H9 (cell line): ENCODE data around the gene CA11. TPM values are rescaled to one million over a fixed set of nuclear protein-coding genes. Genes with fewer than 3 reads are reported as not detected.

Experiments
- DNase-seq: peaks from one replicate; pipeline ENCODE4 v3.0.0-alpha.2; 2017
- H2AFZ ChIP-seq: one replicate; pipeline ENCODE4 v1.6.1; 2013; ENCODE audit warnings: mild to moderate bottlenecking, low read length, control low read depth, moderate library complexity
- H2AK5ac ChIP-seq: 2 replicates; pipeline ENCODE4 v1.6.1; 2013; ENCODE audit warnings: low read length, control low read depth, mixed read lengths; ENCODE audit not compliant: insufficient read length
- H2BK120ac ChIP-seq: one replicate; pipeline ENCODE4 v1.6.1; 2013; ENCODE audit warnings: low read depth, mild to moderate bottlenecking, low read length, control low read depth, inconsistent platforms; ENCODE audit not compliant: poor library complexity, severe bottlenecking
- H2BK12ac ChIP-seq: 2 replicates; pipeline ENCODE4 v1.6.1; 2013; ENCODE audit warnings: low read length, control low read depth, mixed read lengths, low read depth; ENCODE audit not compliant: insufficient read length
- H2BK15ac ChIP-seq: 2 replicates; pipeline ENCODE4 v1.6.1; 2013; ENCODE audit warnings: low read depth, low read length, control low read depth
- H2BK20ac ChIP-seq: one replicate; pipeline ENCODE4 v1.6.1; 2013; ENCODE audit warnings: low read depth, mild to moderate bottlenecking, low read length, control low read depth, inconsistent platforms; ENCODE audit not compliant: poor library complexity, severe bottlenecking
- H2BK5ac ChIP-seq: 2 replicates; pipeline ENCODE4 v1.6.1; 2013; ENCODE audit warnings: low read length, control low read depth, mixed read lengths; ENCODE audit not compliant: insufficient read length
- H3K14ac ChIP-seq: 2 replicates; pipeline ENCODE4 v1.6.1; 2013; ENCODE audit warnings: low read length, control low read depth; ENCODE audit not compliant: insufficient read depth
- H3K18ac ChIP-seq: 2 replicates; pipeline ENCODE4 v1.6.1; 2013; ENCODE audit warnings: low read depth, mild to moderate bottlenecking, mixed read lengths, low read length, control low read depth; ENCODE audit not compliant: insufficient read length
- H3K23ac ChIP-seq: 2 replicates; pipeline ENCODE4 v1.6.1; 2013; ENCODE audit warnings: low read length, control low read depth, mixed read lengths, low read depth; ENCODE audit not compliant: insufficient read length
- H3K23me2 ChIP-seq: 2 replicates; pipeline ENCODE4 v1.6.1; 2013; ENCODE audit warnings: low read depth, mild to moderate bottlenecking, mixed read lengths, low read length, control low read depth; ENCODE audit not compliant: insufficient read length, poor library complexity, severe bottlenecking
- H3K27ac ChIP-seq: 2 replicates; pipeline ENCODE4 v1.5.1; 2013; ENCODE audit warnings: low read length, control low read depth, mixed read lengths, low read depth; ENCODE audit not compliant: insufficient read length
- H3K27me3 ChIP-seq: 2 replicates; pipeline ENCODE4 v1.6.1; 2013; ENCODE audit warnings: low read length, control low read depth, inconsistent platforms; ENCODE audit not compliant: insufficient read depth
- H3K4ac ChIP-seq: 2 replicates; pipeline ENCODE4 v1.6.1; 2013; ENCODE audit warnings: low read depth, mild to moderate bottlenecking, control low read depth, inconsistent platforms, low read length, moderate library complexity
- H3K4me1 ChIP-seq: 2 replicates; pipeline ENCODE4 v1.6.1; 2013; ENCODE audit warnings: low read length, control low read depth, inconsistent platforms; ENCODE audit not compliant: insufficient read depth
- H3K4me2 ChIP-seq: 2 replicates; pipeline ENCODE4 v1.6.1; 2013; ENCODE audit warnings: low read length, control low read depth, mixed read lengths; ENCODE audit not compliant: insufficient read length, insufficient read depth
- H3K56ac ChIP-seq: 2 replicates; pipeline ENCODE4 v1.6.1; 2013; ENCODE audit warnings: low read depth, mild to moderate bottlenecking, mixed read lengths, low read length, control low read depth; ENCODE audit not compliant: insufficient read length
- H3K79me1 ChIP-seq: 2 replicates; pipeline ENCODE4 v1.6.1; 2013; ENCODE audit warnings: low read depth, mild to moderate bottlenecking, moderate library complexity, low read length, control low read depth, inconsistent platforms; ENCODE audit not compliant: insufficient read depth, poor library complexity, severe bottlenecking
- H3K79me2 ChIP-seq: 2 replicates; pipeline ENCODE4 v1.6.1; 2013; ENCODE audit warnings: low read length, control low read depth, inconsistent platforms; ENCODE audit not compliant: insufficient read depth
- H3K9ac ChIP-seq: 2 replicates; pipeline ENCODE4 v1.6.1; 2013; ENCODE audit warnings: low read length, control low read depth, mixed read lengths; ENCODE audit not compliant: insufficient read length; ENCODE audit errors: extremely low read depth
- H3K9me3 ChIP-seq: one replicate; pipeline ENCODE4 v1.6.1; 2013; ENCODE audit warnings: low read depth, low read length, inconsistent platforms; ENCODE audit not compliant: control insufficient read depth
- H3T11ph ChIP-seq: one replicate; pipeline ENCODE4 v1.6.1; 2013; ENCODE audit warnings: mild to moderate bottlenecking, low read length, control low read depth, inconsistent platforms
- H4K20me1 ChIP-seq: one replicate; pipeline ENCODE4 v1.6.1; 2013; ENCODE audit not compliant: control insufficient read depth, insufficient read length, insufficient read depth
- H4K5ac ChIP-seq: 2 replicates; pipeline ENCODE4 v1.6.1; 2013; ENCODE audit warnings: low read depth, mild to moderate bottlenecking, mixed read lengths, low read length, control low read depth; ENCODE audit not compliant: insufficient read length
- H4K8ac ChIP-seq: replicated peaks from 2 replicates; pipeline ENCODE4 v1.6.1; 2013; ENCODE audit warnings: low read length, control low read depth, mixed read lengths, low read depth; ENCODE audit not compliant: insufficient read length
- H4K91ac ChIP-seq: 2 replicates; pipeline ENCODE4 v1.6.1; 2013; ENCODE audit warnings: low read depth, mild to moderate bottlenecking, moderate library complexity, mixed read lengths, low read length, control low read depth; ENCODE audit not compliant: insufficient read length
- H3K27ac Mint-ChIP-seq, 3 experiments: 2 replicates in 2 of 3; 3 replicates in 1 of 3; pipeline ENCODE4 v1.8.0; 2020 to 2021; ENCODE audit warnings: mixed read lengths in 3 of 3, mild to moderate bottlenecking in 1 of 3, moderate library complexity in 1 of 3
- H3K27me3 Mint-ChIP-seq: 2 replicates; pipeline ENCODE4 v1.8.0; 2021; ENCODE audit warnings: low read depth, mild to moderate bottlenecking, moderate library complexity, mixed read lengths
- H3K36me3 Mint-ChIP-seq, 3 experiments: 2 replicates in 2 of 3; 3 replicates in 1 of 3; pipeline ENCODE4 v1.8.0; 2020 to 2021; ENCODE audit warnings: low read depth in 3 of 3, mixed read lengths in 3 of 3; ENCODE audit not compliant: insufficient read depth in 1 of 3
- H3K4me1 Mint-ChIP-seq, 2 experiments: 2 replicates each; pipeline ENCODE4 v1.8.0; 2020; ENCODE audit warnings: mixed read lengths in 2 of 2
- H3K4me3 Mint-ChIP-seq, 2 experiments: 2 replicates in 1 of 2; 3 replicates in 1 of 2; pipeline ENCODE4 v1.8.0; 2020 to 2021; ENCODE audit warnings: mild to moderate bottlenecking in 2 of 2, mixed read lengths in 2 of 2, moderate library complexity in 1 of 2
- H3K9me3 Mint-ChIP-seq, 2 experiments: 2 replicates in 1 of 2; 3 replicates in 1 of 2; pipeline ENCODE4 v1.8.0; 2020; ENCODE audit warnings: mild to moderate bottlenecking in 2 of 2, mixed read lengths in 2 of 2, moderate library complexity in 1 of 2
- WGBS: extraction: QIAGEN DNeasy Blood & Tissue Kit; methylation state at CpG from one replicate; pipeline ENCODE4 v1.1.7; 2013; ENCODE audit warnings: missing lambda C conversion rate, low lambda C conversion rate, mixed read lengths; ENCODE audit not compliant: insufficient read length; ENCODE audit errors: extremely low coverage; 5-methylcytosine and 5-hydroxymethylcytosine counted together
- total RNA-seq: library from RNA; stranded (reverse); gene quantifications from 2 replicates; pipeline ENCODE4 v1.2.1, GENCODE V29; 2021
- TF ChIP-seq, protein P1 (sequence below): fragments of 200-600 bp; sonication (generic); conservative IDR thresholded peaks from 3 replicates; pipeline ENCODE4 v1.8.0; 2021; ENCODE audit warnings: antibody characterized with exemption, mild to moderate bottlenecking

Gene CA11
- total RNA-seq, 1 experiment from 2014 or later, result 107 TPM

DNA sequence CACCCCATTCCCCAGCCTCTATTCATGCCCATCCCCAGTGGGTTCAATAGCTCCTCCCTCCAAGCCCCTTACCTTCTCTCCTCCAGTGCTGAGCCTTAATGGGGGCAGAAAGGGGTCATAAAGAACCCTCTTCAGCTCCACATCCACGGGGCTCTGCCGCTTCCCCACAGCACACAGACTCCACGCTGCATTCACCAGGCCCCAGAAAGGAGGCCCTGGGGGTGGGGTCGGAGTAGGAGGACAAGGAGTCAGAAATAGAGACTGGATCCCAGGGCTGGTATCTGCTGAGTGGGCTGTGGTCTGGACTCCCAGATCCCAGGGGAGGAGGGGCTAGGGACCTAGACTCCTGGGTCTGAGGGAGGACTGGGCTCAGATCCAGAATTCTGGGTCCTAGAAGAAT is 1.6 kb downstream of the CA11 start:
- Histone ChIP-seq H3K79me2 (no peaks in the 10 kb centered on the region), H3K9ac (no peak overlapping the region), H3T11ph (no peak overlapping the region), H3K27ac (no peak overlapping the region), H2BK20ac (no peak overlapping the region), H3K27me3 (no peaks in the 10 kb centered on the region), H3K18ac (no peak overlapping the region), H3K23me2 (peaks cover 16% of the 10 kb centered on the region), H3K4me2 (peak overlapping the region; percentile 69), H4K5ac (no peak overlapping the region), H2BK120ac (no peak overlapping the region), H3K9me3 (no peaks in the 10 kb centered on the region), H2BK15ac (no peak overlapping the region), H3K14ac (no peak overlapping the region), H3K4ac (no peak overlapping the region), H3K79me1 (no peaks in the 10 kb centered on the region), H2AK5ac (no peak overlapping the region), H3K4me1 (no peaks in the 10 kb centered on the region), H4K91ac (no peak overlapping the region), H4K20me1 (no peaks in the 10 kb centered on the region), H2AFZ (no peak overlapping the region), H2BK5ac (no peak overlapping the region), H3K23ac (no peak overlapping the region), H4K8ac (no peak overlapping the region), H2BK12ac (no peak overlapping the region), H3K56ac (no peak overlapping the region)
- H3K27ac Mint-ChIP-seq, result peak overlapping the region in 2 of 3 experiments; percentile 29 to 49; a peak in 1 of 7 replicates
- peak overlapping the region; percentile 84 to 93 for H3K4me3 Mint-ChIP-seq
- H3K4me1 Mint-ChIP-seq, result peaks cover 23 to 24% of the 10 kb centered on the region in 2 experiments
- no peaks in the 10 kb centered on the region; a peak in 1 of 5 replicates for H3K9me3 Mint-ChIP-seq
- peaks cover 9 to 27% (median 25%) of the 10 kb centered on the region in 3 experiments for H3K36me3 Mint-ChIP-seq
- no peak for DNase-seq
- TF ChIP-seq, protein P1, sequence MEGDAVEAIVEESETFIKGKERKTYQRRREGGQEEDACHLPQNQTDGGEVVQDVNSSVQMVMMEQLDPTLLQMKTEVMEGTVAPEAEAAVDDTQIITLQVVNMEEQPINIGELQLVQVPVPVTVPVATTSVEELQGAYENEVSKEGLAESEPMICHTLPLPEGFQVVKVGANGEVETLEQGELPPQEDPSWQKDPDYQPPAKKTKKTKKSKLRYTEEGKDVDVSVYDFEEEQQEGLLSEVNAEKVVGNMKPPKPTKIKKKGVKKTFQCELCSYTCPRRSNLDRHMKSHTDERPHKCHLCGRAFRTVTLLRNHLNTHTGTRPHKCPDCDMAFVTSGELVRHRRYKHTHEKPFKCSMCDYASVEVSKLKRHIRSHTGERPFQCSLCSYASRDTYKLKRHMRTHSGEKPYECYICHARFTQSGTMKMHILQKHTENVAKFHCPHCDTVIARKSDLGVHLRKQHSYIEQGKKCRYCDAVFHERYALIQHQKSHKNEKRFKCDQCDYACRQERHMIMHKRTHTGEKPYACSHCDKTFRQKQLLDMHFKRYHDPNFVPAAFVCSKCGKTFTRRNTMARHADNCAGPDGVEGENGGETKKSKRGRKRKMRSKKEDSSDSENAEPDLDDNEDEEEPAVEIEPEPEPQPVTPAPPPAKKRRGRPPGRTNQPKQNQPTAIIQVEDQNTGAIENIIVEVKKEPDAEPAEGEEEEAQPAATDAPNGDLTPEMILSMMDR, result no peak
- no peaks in the 10 kb centered on the region; the same call in 1 of the 2 replicates for H3K27me3 Mint-ChIP-seq
- WGBS, result no CpG with 5 or more reads among the region's 4 CpGs
